ENCODE results near the gene PER1.

Gene PER1

GRCh38 chr17:8154608-8155155, 2.5 kb upstream of the PER1 start:
- no peak for DNase-seq (ENCODE audit: low read depth)

DNA sequence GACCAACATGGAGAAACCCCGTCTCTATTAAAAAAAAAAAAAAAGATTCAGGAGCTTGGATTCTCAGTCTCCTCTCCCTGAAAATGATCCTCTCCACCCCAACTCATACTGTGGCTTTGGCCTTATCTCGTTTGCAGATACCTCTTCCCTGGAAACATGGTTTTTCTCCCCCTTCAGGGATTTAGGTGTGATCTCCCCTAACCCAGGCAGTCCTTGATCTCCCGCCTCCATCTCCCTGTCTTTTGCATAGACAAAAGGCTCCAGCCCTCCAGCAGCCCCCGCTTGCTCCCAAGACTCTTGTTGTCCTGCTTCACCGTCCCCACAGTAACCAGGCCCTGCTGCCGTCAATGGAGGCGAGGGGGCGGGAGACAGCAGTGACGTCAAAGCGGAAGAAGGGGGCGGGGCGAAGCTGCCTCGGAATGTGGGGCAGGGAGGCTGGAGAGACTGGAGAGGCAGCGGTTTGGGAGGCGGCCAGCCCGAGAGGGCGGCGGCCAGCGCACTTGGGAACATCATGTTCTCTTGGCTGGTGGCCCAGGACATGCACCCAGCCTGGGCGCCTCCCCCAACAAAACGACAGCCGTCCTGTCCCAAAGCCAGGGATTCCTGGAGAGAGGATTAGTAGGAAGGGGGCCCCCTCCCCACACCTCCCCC, 1.9 kb upstream of the PER1 start:
- peak; percentile 68 for DNase-seq (ENCODE audit: low read depth)

GRCh38 chr17:8153525-8153956, 1.3 kb upstream of the PER1 start:
- DNase-seq (ENCODE audit: low read depth) = no peak

DNA sequence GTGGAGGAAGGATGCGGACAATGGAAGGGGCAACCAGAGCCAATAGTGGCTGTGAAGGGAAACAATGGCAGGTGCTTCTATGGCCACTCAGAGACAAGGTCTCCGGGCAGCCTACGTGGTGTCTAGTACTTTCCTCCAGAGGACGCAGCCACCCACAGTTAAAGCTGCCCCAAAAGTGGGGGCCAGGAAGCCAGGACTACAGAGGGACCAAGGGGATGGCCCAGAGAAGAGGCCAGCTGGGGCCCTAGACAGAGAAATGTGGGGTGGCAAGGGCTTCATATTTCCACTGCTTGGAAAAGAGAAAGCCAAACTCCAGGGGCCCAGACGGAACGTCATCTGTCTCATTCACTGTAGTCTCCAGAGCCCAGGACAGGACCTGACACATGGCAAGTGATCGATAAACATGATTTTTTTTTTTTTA, 837 bp upstream of the PER1 start:
- DNase-seq (ENCODE audit: low read depth) = no peak

DNA sequence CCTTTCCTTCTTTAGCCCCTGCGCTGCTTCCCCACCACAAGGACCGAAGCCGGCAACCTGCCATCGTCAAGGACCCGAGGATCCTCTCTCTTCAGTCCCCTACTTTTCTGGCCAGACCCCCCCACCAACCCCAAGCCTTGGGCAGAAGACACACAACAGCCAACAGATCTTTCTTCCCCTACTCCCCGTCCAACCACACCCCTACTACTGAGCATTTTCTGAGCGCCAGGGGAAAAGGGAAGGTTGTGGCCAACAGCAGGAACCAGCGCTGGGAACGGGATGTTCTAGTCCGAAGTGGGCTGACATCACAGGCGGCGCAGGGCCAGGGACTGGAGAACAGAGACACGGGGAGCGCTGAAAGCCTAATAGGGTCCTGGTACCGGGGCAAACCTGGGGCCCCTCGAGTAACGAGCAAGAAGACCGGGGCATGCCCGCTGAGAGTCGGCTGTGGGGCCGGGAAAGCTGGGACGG, 528 bp downstream of the PER1 start:
- no peak for DNase-seq (ENCODE audit: low read depth)

GRCh38 chr17:8151120-8151640, 1.0 kb downstream of the PER1 start:
- DNase-seq (ENCODE audit: low read depth) = peak; percentile 83

DNA sequence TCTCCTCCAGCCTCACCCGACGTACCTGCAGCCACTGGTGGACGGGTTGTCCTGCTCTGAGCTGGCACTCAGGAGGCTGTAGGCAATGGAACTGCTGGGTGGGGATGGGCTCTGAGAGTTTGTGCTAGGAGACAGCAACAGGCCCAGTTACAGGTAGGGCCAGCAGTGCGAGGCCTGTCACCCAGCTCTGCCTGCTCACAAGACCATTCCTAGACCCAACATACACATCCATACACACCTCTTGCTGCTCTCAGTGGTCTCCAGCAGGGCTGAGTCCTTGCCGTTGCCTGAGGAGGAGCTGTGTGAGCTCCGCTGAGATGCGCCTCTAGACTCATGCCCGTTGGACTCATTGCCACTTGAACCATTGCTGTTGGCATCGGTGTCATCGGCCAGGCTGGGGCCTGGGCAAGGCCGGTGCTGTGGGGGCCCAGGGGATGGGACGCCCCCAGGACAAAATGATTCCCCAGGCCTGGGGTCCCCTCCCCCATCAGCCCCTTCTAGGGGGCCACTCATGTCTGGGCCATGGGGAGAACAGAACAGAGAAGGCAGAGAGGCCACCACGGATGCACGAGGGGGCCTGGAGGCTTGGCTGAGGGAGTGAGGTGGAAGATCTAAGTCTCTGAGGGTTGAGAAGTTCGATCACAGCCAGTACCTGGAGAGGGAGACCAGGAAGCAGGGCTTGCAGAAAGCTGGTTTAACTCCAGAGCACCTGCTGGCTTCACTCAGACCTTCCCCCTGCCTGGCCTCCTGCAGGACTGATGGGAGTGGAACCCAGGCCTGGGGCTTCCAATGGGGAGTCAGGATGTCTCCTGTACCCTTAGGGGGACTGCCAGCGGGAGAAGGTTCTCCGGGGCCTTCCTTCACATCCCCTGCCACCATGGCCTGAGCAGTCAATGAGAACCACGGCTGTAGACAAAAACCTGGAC, 1.7 kb downstream of the PER1 start:
- no peak for DNase-seq (ENCODE audit: low read depth)

GRCh38 chr17:8149419-8150193, 2.6 kb downstream of the PER1 start:
- DNase-seq (ENCODE audit: low read depth) = no peak

DNA sequence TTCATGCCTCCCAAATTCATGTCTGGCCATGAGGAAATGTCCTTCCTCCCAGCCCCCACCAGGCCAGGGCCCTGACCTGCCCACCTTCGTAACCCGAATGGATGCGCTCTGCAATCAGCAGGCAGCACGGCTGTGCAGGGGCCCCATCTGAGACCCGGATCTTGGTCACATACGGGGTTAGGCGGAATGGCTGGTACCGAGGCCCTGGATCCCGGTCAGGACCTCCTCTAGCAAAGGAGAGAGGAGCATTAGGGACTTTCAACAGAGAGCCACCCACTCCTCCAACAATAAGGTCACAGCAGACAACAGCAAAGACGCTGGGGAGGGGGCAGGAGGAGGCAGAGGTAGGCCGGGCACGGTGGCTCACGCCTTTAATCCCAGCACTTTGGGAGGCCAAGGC, 3.6 kb downstream of the PER1 start:
- DNase-seq (ENCODE audit: low read depth) = no peak

GRCh38 chr17:8147805-8148404, 4.3 kb downstream of the PER1 start:
- no peak for DNase-seq (ENCODE audit: low read depth)

DNA sequence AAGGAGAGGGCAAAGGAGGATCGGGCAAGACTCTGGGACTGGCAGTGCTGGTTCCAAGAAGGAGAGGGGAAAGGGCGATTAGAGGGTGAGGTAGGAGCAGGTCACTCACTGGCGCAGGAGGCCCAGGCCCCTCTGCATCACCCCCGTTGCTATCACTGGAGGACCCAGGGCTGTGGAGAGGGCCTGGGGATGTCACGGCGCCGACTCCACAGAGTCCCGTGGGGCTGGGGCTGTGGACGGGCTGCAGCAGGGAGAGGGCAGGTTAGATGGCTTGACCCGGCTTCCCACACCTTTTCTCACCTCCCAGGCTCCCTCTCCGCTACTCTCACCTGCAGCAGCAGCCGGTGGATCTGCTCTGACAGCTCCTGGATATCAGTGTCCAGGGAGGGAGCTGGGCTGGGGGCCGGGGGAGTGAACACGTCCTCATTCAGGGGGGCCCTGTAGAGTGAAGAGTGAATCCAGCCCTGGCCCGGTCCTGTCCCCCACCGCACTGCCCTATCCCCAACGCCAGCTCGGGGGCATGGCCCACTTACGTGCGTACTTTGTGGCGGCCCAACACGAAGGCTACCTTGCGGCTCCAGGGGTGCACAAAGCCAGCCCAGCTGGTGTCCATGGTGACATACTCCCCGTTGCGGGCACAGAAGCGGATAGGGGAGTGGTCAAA, 4.9 kb downstream of the PER1 start:
- no peak for DNase-seq (ENCODE audit: low read depth)

DNA sequence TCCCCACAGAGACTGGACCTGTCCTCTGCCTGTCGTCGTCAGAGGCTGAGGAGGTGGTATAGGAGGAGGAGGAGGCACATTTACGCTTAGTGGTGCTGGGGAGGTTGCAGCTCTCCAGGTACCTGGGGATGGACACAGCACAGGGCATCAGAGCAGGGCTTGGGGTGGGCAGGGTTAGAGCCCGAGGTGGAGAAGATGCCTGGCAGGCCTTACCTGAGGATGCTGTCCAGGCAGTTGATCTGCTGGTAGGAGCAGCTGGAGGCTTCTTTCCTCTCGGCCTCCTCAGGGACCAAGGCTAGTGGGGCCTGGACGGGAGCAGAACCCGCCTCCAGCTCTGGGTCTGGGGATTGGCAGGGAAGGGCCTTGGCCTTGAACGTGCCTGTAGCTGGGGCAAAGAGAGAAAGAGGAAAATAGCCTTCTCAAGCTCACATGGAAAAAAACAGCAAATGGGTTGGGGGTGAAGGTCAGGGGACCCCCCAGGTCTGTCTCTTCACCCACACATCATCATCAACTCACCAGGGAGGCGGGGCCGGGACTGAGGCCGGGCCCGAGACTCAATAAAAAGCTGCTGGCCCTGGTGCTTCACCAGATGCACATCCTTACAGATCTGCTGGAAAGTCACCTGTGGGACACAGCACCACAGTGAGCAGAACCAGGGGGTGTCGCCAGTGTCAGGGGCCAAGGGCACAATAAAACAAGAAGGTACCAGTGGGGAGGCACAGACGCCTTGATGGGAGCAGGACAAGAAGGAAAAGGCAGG, 5.6 kb downstream of the PER1 start:
- no peak for DNase-seq (ENCODE audit: low read depth)

DNA sequence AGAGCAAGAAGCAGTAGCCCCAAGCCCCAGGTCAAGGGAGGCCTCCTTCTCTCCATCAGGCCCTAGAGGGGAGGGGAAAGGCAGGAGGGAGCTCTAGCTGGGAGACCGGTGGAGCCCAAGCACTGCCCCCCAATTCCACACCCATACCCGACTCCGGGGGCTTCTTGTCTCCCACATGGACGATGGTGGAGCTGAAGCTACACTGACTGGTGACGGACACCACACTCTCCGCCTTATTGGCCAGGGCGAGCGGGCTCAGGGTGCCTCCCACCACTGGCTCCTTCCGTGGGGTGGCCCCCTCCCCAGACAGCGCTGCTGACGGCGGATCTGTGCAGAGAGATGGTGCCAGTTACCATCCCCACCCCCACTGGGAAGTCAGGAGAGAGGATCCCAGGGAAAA, 6.4 kb downstream of the PER1 start:
- no peak for DNase-seq (ENCODE audit: low read depth)

GRCh38 chr17:8144401-8145231, 7.6 kb downstream of the PER1 start:
- no peak for DNase-seq (ENCODE audit: low read depth)

DNA sequence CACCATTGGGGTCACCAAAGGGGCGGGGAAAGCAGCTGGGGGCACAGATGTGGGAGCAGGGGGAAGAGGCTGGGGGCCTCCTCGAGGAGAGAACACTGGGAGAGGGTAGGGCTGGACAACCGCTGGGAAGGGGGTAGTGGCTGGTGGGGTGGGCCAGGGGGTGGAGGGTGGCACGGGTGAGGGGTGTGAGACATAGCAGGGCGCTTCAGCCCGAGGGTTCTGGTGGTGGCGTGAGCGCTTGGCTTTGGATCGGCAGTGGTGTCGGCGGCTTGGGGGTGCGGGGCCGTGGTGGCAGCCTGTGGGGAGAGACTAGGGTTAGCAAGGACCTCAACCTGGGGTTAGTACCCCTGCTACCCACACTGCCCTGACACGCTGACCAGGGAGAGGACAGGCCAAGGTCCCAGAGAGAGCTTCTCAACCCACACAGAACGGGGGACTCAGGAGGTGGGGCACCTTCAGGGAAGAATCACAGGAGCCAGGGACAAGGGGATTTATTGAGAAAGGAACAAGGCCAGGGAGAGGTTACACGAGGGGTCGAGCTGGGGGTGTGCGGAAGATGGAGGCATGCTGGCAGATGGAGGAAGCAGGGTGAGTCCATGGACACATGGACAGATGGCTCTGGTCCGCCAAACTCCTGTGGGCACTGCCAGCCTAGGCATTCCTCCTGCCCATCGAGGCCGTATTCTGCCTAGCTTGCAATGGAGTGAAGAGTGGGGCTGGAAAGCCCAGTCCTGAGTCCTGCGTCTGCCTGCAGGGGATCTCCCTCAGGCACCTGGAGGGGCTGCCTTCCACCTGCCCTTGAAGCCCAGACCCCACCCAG, 8.4 kb downstream of the PER1 start:
- no peak for DNase-seq (ENCODE audit: low read depth)

DNA sequence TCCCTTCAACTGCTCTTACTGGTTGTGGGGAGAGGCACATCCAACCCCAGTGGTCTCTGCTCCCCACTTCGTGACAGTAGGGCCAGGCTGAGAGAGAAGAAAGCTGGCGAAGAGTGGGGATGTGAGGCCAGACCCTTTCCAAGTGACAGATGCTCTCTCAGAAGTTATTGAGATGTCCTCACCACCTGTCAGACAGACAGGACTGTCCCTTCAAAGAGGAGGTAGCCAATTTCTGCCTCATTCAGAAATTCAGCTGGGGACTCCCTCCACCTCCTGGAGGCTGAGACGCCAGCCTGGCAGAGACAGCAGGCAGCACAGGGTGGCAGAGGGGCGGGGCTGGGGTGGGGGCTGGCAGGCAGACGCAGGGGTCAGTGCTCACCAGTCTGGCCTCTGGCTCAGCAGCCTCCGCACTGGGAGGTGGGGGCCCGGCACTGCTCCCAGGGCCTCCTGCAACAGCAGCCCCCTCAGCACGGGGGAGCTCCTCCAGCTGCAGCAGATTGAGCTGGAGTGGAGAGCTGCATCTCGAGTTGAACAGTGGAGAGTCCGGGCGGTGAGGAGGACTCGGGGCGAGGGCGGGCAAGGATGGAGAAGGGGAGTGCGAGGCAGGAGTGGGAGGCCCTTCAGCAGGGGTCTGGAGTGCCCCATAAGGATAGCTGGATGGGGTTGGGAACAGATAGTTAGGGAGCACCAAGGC, 9.2 kb downstream of the PER1 start:
- no peak for DNase-seq (ENCODE audit: low read depth)

GRCh38 chr17:8142158-8142886, 9.9 kb downstream of the PER1 start:
- DNase-seq (ENCODE audit: low read depth) = no peak

All from stimulated activated CD8-positive, alpha-beta memory T cell treated with anti-CD3 and anti-CD28 coated beads, Interleukin-4, amount 100 ng/mL, for 24 hours (primary cell).